NCI-H446 treated with DMSO at 0.1 percent for 48 hours (cell line): ENCODE data around the gene C16orf95.
"Not testable (repeated sequence)": the region's sequence is repeated elsewhere in the genome, so short reads cannot be mapped to it uniquely, and the experiment has no call there.

ENCODE experiments used
- DNase-seq: peaks from one replicate; lab custom pipeline; 2025; lab: John Stamatoyannopoulos, UW

Gene C16orf95, protein sequence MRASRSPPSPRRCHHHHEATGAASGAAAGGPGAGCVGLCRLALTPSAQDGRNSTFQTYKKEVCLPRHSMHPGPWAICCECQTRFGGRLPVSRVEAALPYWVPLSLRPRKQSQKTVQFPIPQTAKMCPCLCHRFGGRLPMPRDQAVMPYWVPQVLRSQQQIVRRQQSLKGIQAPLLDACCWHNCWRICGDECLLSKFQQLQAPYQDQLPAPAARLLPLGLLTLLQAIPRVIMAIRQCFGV

GRCh38 chr16:87316923-87317749 lies at the start of gene C16orf95:
Gene C16orf95 (minus strand): TSS chr16:87317392. CDS start chr16:87317242, 150 bp downstream.
- DNase-seq: peak; percentile 65

DNA sequence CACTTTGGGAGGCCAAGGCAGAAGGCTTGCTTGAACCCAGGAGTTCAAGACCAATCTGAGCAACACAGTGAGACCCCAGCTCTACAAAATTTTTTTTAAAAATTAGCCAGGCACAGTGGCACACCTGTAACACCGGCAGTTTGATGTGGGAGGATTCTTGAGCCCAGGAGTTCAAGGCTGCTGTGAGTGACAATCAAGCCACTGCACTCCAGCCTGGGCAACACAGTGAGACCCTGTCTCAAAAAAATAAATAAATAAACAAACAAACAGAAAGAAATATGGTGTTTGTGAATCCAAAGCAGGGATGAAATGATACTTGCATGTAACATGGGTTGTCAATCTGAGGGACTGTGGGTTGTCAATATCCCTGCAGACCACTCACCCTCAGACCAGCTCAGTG lies 49.7 kb upstream of the C16orf95 start:
- no peak for DNase-seq

DNA sequence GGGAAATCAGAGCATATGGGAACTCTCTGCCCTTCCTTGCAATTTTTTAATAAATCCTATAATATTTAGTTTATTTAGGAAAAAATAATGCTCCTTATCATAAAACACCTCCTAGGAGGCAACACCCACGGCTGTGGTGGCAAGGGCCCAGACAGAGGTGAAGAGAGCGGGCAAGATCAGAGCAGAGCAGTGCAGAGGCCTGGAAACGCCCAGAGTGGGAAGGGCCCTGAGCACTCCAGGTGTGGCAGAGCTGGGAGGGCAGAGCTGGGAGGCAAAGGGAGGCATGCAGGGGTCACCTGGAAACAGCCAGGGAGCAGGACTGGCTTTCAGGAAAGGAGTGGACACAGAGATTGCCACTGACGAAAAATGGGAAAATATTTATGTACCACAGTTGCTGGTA lies 49.1 kb upstream of the C16orf95 start:
- DNase-seq: no peak

DNA sequence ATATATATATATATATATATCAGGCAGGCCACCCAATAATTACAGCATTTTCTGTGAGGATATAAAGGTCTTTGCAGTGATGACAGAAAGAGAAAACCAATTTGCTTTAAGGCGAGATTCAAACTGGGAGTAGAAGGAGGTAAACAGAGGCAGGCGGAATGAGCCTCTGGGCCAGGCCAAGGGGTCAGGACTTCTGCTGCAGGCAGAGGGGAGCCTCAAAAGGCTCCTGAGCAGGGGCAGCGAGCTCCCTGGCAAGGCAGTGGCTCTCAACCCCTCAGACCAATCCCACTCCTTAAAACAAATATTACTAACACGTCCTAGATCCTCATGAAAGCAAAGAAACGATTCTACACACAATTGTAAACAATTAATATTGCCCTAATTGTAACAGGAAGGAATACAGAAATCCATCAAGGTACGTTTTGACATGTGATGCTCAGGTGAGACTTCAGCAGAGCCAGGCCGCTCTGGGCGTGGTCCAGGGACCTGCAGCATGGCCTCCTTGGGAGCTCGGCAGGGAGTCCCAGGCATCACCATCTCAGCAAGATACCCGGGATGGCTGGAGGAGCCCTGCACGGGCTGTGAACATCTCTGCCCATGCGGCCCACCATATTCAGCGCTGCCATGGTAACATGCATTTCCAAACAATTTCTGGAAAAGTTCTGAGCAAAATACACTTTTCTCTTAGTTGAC lies 48.0 kb upstream of the C16orf95 start:
- DNase-seq: no peak

- no peak for DNase-seq
Observed at GRCh38 chr16:87363771-87364455, 46.7 kb upstream of the C16orf95 start.

DNA sequence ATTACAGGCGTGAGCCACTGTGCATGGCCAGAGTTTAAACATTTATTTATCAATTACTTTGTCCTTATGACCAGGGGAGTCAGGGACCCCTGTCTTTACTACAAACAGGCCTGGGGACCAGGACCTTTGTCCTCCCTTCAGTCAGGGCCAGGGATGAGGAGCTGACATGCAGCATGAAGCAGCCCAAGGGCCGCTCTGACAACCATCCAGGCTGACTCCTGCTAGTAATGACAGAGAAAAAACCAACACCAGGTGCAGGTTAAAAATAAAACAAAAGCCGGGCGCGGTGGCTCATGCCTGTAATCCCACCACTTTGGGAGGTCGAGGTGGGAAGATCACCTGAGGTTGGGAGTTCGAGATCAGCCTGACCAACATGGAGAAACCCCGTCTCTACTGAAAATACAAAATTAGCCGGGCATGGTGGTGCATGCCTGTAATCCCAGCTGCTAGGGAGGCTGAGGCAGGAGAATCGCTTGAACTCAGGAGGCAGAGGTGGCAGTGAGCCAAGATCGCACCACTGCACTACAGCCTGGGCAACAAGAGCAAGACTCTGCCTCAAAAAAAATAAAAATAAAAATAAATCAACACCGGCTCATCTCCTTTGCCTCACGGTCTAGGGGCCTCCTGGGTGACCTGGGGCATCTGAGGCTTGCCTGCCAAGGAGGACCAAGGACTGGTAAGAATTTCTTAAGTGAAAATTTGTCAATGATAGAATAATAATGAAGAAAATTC lies 45.8 kb upstream of the C16orf95 start:
- DNase-seq: not testable (repeated sequence)

DNA sequence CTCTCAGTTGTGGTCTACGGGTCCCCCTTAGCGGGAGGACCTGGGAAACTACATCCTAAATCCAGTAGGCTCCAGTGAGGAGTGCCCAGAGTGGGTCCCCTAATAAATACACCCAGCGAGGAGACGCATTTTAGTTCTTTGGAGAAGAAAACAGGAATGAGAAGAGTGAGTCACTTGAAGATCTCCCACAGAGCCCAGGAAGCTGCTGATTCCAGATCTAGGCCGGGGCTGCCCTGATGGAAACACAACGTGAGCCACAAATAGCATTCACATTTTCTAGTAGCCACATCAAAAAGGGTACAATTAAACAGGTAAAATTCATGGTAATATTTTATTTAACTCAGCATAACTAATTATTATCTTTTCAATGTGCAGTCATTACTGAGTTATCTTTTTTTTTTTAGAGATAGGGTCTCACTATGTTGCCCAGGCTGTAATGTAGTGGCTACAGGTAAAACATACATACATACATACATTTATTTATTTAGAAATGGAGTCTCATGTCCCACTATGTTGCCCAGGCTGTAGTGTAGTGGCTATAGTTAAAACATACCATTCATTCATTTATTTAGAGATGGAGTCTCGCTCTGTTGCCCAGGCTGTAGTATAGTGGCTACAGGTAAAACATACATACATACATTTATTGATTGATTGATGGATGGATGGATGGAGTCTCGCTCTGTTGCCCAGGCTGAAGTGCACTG lies 44.9 kb upstream of the C16orf95 start:
- no peak for DNase-seq

DNA sequence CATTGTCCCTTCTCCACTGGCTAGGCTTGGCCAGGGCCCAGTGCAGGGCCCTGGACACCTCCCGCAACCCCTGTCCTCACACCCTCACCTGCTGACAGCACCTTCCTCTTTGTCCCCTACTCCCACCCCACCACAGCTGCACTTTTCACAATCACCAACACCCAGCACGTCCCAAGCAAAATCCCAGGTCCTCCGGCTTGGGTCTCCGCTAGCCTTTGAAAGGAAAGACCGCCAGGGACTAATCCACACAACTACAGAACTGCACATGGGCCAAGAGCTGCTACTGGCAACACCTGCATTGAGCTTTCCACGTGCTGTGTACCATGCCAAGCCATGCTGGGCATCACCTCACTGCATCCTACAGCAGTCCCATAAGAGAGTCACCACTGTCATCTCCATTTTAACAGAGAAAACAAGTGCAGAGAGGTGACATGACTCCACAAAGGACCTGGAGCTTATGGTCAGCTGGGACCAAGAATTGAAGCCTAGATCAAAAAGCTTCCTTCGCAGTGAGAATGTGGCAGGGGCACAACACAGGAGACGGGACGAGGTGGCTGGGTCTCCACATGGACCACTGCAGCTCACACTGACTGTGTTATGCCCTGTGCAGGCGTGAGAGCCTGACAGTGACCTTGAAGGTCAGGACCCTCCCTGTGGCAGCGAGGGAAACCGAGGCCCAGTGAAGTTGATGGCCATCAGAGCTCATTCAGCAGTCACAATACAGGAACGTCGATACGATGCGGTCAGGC lies 43.8 kb upstream of the C16orf95 start:
- DNase-seq: no peak

- no peak for DNase-seq
Observed at GRCh38 chr16:87359121-87359520, 41.9 kb upstream of the C16orf95 start.

GRCh38 chr16:87358696-87359095 lies 41.5 kb upstream of the C16orf95 start:
- no peak for DNase-seq

DNA sequence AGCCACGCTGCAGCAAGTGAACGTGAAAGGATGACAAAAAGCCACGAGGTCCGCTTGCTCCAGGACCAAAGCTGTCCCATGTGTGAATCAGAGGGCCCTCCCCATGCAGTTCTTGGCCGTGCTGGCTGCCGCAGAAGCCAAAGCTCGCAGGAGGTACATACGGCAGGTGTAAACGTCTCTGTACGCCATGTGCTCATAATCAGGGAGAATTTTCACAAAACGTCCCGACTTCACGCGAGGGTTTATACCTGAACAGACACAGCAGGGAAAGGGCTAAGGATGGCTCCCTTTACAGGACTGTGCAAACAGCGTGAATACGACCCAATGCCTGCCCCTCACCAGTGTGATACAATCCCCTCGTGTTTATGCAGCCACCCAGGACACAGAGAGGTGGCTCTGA lies 41.1 kb upstream of the C16orf95 start:
- DNase-seq: no peak

DNA sequence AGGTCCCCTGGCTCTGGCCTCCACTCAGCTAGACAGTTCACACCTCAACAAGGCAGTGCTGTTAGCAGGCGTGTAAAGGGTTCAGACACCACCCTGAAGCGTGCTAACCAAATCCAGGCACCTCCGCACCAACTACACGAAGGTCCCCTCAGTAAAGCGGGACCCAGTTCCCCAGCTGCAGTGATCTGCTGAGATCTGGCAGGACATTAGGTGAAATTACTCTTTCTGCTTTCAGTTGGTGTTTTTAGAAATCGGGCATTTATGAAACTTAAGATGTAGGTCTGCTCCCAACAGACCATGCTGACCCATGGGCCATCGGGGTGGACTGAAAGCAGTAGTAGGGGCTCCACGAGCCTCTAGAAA lies 39.3 kb upstream of the C16orf95 start:
- DNase-seq: no peak

DNA sequence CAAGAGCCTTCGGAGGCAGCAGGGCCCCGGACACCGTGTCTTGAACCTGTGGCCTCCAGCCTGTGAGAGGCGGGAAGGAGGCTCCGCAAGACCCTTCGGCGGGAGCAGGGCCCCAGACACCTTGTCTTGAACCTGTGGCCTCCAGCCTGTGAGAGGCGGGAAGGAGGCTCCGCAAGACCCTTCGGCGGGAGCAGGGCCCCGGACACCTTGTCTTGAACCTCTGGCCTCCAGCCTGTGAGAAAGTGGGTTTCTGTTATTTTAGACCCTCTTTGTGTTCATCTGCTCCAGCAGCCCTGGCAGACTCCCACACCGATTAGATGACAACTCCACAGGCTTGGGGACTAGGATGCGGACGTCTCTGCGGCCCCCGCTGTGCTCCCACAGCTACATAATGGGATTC lies 36.4 kb upstream of the C16orf95 start:
- no peak for DNase-seq

DNA sequence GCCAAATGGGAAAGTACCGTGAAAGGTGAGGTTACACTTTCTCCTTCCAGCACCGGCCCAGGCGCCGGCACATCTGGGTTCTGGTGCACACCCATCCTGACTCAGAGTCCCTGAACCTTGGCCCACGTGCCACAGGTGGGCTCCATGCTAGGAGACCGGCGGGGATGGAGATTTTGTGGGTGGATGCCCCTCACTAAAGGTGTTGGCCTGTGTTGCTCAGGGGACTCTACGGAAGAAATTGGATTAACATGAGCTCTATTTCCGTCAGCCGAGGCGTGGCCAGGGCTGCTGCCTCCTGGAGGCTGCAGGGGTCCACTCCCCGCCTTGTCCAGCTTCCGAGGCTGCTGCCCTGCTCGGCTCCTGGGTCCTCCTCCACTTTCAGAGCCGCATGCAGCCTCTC lies 35.6 kb upstream of the C16orf95 start:
- DNase-seq: no peak

GRCh38 chr16:87351320-87351698 lies 34.1 kb upstream of the C16orf95 start:
- DNase-seq: no peak

- no peak for DNase-seq
Observed at GRCh38 chr16:87350681-87351319, 33.6 kb upstream of the C16orf95 start.

DNA sequence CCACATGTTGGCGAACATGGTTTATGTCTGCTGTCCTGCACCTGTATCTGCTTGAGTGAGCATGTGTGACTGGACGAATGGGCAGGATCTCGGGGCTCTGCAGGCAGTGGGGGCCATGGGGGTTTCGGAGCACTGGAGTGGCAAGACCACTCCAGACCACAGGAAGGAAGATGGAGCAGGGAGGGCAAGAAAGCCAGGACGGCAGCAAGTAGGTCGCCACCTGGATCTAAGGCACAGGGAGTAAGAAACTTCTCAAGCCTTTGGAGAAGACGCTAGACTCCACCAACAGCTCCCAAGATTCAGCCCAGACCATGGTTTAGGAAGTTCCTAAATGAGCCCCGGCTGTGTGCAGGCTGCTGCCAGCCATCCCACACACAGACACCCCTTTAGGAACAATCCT lies 32.8 kb upstream of the C16orf95 start:
- DNase-seq: no peak

GRCh38 chr16:87348616-87349157 lies 31.5 kb upstream of the C16orf95 start:
- DNase-seq: no peak

DNA sequence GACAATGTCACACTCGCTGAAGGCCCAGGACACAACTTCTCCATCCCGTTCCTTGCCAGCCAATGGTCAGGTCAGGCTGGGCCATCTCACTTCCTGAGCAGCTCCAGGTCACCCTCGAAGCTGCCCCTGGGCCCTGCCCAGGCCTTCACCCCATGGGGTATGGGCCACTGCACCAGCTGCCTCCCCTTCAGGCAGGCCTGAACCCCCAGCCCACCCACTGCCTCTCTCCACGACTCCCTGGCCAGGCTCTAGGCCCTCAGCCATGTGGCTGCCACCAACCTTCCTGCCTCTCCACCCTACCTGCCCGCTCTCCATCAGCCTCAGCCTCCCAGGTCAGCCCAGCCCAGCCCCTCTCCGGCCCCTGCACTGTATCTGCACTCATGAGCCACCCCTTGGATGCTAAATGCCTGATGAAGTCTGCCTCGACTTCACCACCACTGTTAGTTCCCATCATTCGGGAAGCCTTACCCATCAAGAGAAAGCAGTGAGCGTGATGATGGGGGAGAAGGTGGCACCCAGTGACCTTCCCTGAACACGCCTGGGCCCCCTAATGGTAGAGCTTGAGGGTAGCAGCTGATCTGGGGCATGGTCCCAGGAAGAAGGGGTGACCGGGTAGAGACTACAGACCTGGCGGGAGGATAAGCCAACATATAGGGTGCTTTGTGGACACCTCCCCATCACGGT lies 30.9 kb upstream of the C16orf95 start:
- DNase-seq: no peak
